Measurements from ENCODE around the gene FAR1.

FAR1 gene

DNA sequence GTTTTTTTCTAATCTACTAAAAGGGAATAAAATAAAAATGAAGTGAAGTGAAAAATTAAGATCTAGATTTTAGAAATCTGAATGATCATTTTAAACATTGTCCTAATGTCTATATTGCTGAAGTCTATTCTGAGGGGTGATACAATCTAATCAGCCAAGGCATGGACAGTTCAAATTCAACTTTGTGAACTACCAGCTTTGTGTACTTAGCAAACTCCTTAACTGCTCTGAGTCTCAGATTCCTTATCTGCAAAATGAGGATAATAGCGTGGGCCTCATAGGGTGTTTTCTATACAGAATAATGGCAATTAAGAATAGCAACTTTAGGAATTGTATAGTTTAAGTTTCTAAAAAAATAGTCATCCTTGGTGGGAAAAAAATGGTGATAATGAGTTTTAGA is 31.4 kb downstream of the FAR1 start:
- Histone ChIP-seq H3K36me3 (ENCODE audit: insufficient read depth, low read length) (peaks cover 83% of the 10 kb centered on the region), H3K27me3 (ENCODE audit: insufficient read depth, low read length) (no peaks in the 10 kb centered on the region), H3K9me2 (ENCODE audit: low read depth, low read length) (no peaks in the 10 kb centered on the region), H2AFZ (ENCODE audit: low read length) (no peak overlapping the region), H3K27ac (ENCODE audit: low read depth, low read length, poor library complexity, severe bottlenecking) (no peak overlapping the region), H4K20me1 (ENCODE audit: insufficient read depth, low read length) (no peaks in the 10 kb centered on the region), H3K4me2 (ENCODE audit: low read length) (no peak overlapping the region), H3K4me3 (ENCODE audit: low read depth, low read length, poor library complexity, severe bottlenecking) (no peak overlapping the region), H3K9me3 (ENCODE audit: low read length) (no peaks in the 10 kb centered on the region), H3F3A (ENCODE audit: insufficient read depth, low read length) (no peaks in the 10 kb centered on the region), H3K4me1 (ENCODE audit: insufficient read depth, low read length, severe bottlenecking) (no peaks in the 10 kb centered on the region), H3K79me2 (ENCODE audit: insufficient read depth, low read length) (no peaks in the 10 kb centered on the region), H3K9ac (ENCODE audit: low read length) (no peak overlapping the region)
- TF ChIP-seq, protein P1, sequence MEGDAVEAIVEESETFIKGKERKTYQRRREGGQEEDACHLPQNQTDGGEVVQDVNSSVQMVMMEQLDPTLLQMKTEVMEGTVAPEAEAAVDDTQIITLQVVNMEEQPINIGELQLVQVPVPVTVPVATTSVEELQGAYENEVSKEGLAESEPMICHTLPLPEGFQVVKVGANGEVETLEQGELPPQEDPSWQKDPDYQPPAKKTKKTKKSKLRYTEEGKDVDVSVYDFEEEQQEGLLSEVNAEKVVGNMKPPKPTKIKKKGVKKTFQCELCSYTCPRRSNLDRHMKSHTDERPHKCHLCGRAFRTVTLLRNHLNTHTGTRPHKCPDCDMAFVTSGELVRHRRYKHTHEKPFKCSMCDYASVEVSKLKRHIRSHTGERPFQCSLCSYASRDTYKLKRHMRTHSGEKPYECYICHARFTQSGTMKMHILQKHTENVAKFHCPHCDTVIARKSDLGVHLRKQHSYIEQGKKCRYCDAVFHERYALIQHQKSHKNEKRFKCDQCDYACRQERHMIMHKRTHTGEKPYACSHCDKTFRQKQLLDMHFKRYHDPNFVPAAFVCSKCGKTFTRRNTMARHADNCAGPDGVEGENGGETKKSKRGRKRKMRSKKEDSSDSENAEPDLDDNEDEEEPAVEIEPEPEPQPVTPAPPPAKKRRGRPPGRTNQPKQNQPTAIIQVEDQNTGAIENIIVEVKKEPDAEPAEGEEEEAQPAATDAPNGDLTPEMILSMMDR (IDR thresholded peaks at IDR 0.05; ENCODE audit: low read length) = no peak
- TF ChIP-seq EZH2 (IDR thresholded peaks at IDR 0.05; ENCODE audit: borderline replicate concordance, low read length) = no peak

DNA sequence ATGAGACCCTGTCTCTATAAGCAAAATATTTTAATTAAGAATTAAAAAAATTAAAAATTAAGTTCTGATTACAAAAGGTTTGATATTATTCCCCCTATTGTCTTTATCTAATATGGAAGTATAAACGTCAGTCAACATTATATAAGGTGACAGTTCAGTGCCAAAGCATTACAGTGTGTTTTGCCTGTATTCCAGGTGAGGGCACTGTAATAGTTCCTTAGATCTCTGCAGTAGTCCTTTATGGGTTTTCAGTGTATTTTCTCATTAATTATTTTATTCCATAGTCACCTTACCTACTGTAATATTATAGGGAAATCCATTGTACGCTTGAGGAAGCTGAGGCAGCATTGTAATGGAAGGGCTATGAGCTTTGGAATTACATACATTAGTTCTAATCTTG is 33.0 kb downstream of the FAR1 start:
- Histone ChIP-seq H3K9me2 (ENCODE audit: low read depth, low read length) (no peaks in the 10 kb centered on the region), H3K4me2 (ENCODE audit: low read length) (no peak overlapping the region), H4K20me1 (ENCODE audit: insufficient read depth, low read length) (no peaks in the 10 kb centered on the region), H3K27ac (ENCODE audit: low read depth, low read length, poor library complexity, severe bottlenecking) (no peak overlapping the region), H3K27me3 (ENCODE audit: insufficient read depth, low read length) (no peaks in the 10 kb centered on the region), H3K79me2 (ENCODE audit: insufficient read depth, low read length) (no peaks in the 10 kb centered on the region), H3K36me3 (ENCODE audit: insufficient read depth, low read length) (peaks cover 76% of the 10 kb centered on the region), H3K9ac (ENCODE audit: low read length) (no peak overlapping the region), H2AFZ (ENCODE audit: low read length) (no peak overlapping the region), H3K4me1 (ENCODE audit: insufficient read depth, low read length, severe bottlenecking) (no peaks in the 10 kb centered on the region), H3K9me3 (ENCODE audit: low read length) (no peaks in the 10 kb centered on the region), H3K4me3 (ENCODE audit: low read depth, low read length, poor library complexity, severe bottlenecking) (no peak overlapping the region), H3F3A (ENCODE audit: insufficient read depth, low read length) (no peaks in the 10 kb centered on the region)
- TF ChIP-seq, protein P1 (IDR thresholded peaks at IDR 0.05; ENCODE audit: low read length) = peak; percentile 22; the same call in 1 of the 2 replicates
- TF ChIP-seq EZH2 (IDR thresholded peaks at IDR 0.05; ENCODE audit: borderline replicate concordance, low read length) = no peak

DNA sequence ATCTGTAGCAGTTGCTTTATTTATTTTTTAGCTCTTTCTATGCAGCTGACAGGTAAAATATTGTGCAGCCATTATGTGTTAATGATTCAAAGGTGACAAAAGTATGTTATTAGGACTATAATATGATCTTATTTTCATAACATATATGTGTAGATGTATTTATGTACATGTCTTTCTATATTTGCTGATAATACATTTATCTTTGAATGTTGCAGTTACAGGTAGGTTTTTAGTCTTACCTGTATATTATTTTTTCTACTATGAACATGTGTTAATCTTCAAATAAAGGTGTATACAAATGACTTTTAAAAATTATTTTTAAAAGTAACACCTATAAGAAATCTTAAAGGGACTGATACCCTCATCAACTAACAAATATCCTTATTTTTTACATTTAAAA is 33.6 kb downstream of the FAR1 start:
- H3K79me2 ChIP-seq (ENCODE audit: insufficient read depth, low read length) = no peaks in the 10 kb centered on the region
- H2AFZ ChIP-seq (ENCODE audit: low read length) = no peak overlapping the region
- H3K9me3 ChIP-seq (ENCODE audit: low read length) = no peaks in the 10 kb centered on the region
- H3K9ac ChIP-seq (ENCODE audit: low read length) = no peak overlapping the region
- no peak for TF ChIP-seq EZH2 (IDR thresholded peaks at IDR 0.05; ENCODE audit: borderline replicate concordance, low read length)
- TF ChIP-seq, protein P1 (IDR thresholded peaks at IDR 0.05; ENCODE audit: low read length) = no peak
- H3F3A ChIP-seq (ENCODE audit: insufficient read depth, low read length) = no peaks in the 10 kb centered on the region
- no peaks in the 10 kb centered on the region for H3K27me3 ChIP-seq (ENCODE audit: insufficient read depth, low read length)
- no peaks in the 10 kb centered on the region for H4K20me1 ChIP-seq (ENCODE audit: insufficient read depth, low read length)
- H3K4me3 ChIP-seq (ENCODE audit: low read depth, low read length, poor library complexity, severe bottlenecking) = no peak overlapping the region
- H3K4me1 ChIP-seq (ENCODE audit: insufficient read depth, low read length, severe bottlenecking) = no peaks in the 10 kb centered on the region
- no peaks in the 10 kb centered on the region for H3K9me2 ChIP-seq (ENCODE audit: low read depth, low read length)
- no peak overlapping the region for H3K4me2 ChIP-seq (ENCODE audit: low read length)
- no peak overlapping the region for H3K27ac ChIP-seq (ENCODE audit: low read depth, low read length, poor library complexity, severe bottlenecking)
- peaks cover 76% of the 10 kb centered on the region for H3K36me3 ChIP-seq (ENCODE audit: insufficient read depth, low read length)

Data from OCI-LY1 (cell line).